Lung (tissue), 12 donors: Measurements from ENCODE around the gene CSGALNACT2. TPM values are rescaled to one million over a fixed set of nuclear protein-coding genes. Genes with fewer than 3 reads are reported as not detected.

Experiments used
- ATAC-seq: fragments of 200-7000 bp; cut with Tn5 transposase; one replicate; pipeline ENCODE4 v1.9.1; 2020; ENCODE audit warnings: moderate number of reproducible peaks; ENCODE audit not compliant: insufficient read depth, low FRiP score
- DNase-seq, 3 donors: peaks; one replicate each; pipeline ENCODE4 v3.0.0-alpha.2; 2013 to 2017
- H3K27ac ChIP-seq, 2 donors: one replicate each; pipeline ENCODE4 v1.5.1; 2013; ENCODE audit warnings: mild to moderate bottlenecking in 2 of 2, moderate library complexity in 2 of 2, control low read depth in 1 of 2, inconsistent platforms in 1 of 2, low read depth in 1 of 2, low read length in 1 of 2
- H3K27me3 ChIP-seq, 3 donors: one replicate each; pipeline ENCODE4 v1.5.1; 2013; ENCODE audit warnings: low read length in 2 of 3; ENCODE audit not compliant: control insufficient read depth in 3 of 3, insufficient read depth in 3 of 3
- H3K36me3 ChIP-seq, 4 donors: one replicate each; pipeline ENCODE4 v1.5.1; 2013; ENCODE audit warnings: low read length in 4 of 4, mild to moderate bottlenecking in 1 of 4, moderate library complexity in 1 of 4; ENCODE audit not compliant: control insufficient read depth in 4 of 4, insufficient read depth in 4 of 4
- H3K4me1 ChIP-seq, 5 donors: one replicate each; pipeline ENCODE4 v1.5.1; 2013; ENCODE audit warnings: low read length in 5 of 5, mild to moderate bottlenecking in 2 of 5, moderate library complexity in 1 of 5; ENCODE audit not compliant: control insufficient read depth in 5 of 5, insufficient read depth in 5 of 5
- H3K4me3 ChIP-seq: one replicate; pipeline ENCODE4 v1.5.1; 2013; ENCODE audit warnings: mild to moderate bottlenecking, control low read depth, moderate library complexity
- H3K9ac ChIP-seq, 2 donors: one replicate each; pipeline ENCODE4 v1.5.1; 2013; ENCODE audit warnings: low read length in 2 of 2, control low read depth in 1 of 2; ENCODE audit not compliant: insufficient read depth in 1 of 2
- H3K9me3 ChIP-seq, 4 donors: one replicate each; pipeline ENCODE4 v1.5.1; 2013; ENCODE audit warnings: low read length in 3 of 4, mild to moderate bottlenecking in 1 of 4, moderate library complexity in 1 of 4; ENCODE audit not compliant: control insufficient read depth in 4 of 4, insufficient read depth in 3 of 4
- WGBS, 2 donors: extraction: QIAGEN DNeasy Blood & Tissue Kit; methylation state at CpG; one replicate each; pipeline ENCODE4 v1.1.7; 2013; 5-methylcytosine and 5-hydroxymethylcytosine counted together
- polyA plus RNA-seq, 2 donors: library from polyadenylated mRNA; stranded (reverse); fragments of 200-250 nt; gene quantifications; one replicate each; pipeline ENCODE4 v1.2.1, GENCODE V29; 2013
- total RNA-seq, 2 donors: library from RNA; depleted of rRNA in 1 of 2; stranded (reverse); fragments of >200 nt in 1 of 2; gene quantifications; one replicate each; pipeline ENCODE4 v1.2.1, GENCODE V29; 2014 to 2021
- TF ChIP-seq, protein P1 (sequence below): IDR thresholded peaks from 2 replicates; pipeline ENCODE4 v1.5.1; 2012; ENCODE audit warnings: mild to moderate bottlenecking; ENCODE audit errors: control extremely low read depth, extremely low read depth
- donor health status: control.
- donor health status: control.
- donor health status: Bipolar disorder and iron deficiency.
- donor health status: healthy.
- donor health status: DM: yes; HTN: yes; CAD: no.

Gene CSGALNACT2
- total and polyA plus RNA-seq, 4 donors, result 9.8 to 48.4 (median 33.3) TPM

DNA sequence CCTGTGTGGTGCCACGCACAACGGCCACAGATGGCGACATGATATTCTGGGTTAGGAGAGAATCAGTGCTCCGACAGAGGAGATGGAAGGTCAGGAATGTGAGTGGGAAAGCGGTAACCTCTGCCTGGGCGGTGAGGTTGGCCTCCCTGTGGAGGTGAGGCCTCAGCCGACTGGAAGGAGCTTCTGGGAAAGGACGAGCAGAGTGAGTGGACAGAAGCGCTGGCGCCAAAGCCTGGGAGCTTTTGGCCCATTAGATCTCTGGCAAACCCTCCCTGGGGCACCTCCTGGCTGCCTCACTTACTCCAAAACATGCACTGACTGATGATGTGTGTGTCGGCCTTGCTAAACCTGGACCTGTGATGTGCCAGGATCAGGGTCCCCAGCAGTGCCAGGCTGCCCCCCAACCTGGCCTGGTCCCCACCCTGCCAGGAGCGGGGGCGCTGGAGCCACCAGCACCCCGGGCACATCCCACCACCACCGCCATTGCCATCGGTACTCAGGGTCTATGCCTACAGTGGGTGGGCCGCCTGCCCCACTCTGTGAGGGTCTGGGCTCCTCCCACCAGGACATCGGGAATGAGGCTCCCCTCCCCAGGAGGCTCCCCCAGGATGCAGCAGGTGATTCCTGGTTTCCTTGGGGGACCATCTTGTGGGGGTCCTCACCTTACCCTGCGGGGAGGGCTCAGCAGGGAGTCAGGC, 77.7 kb downstream of the CSGALNACT2 start:
- no peak overlapping the region for H3K4me3 ChIP-seq
- no peak for DNase-seq
- WGBS, 2 donors, result 82 to 92% methylated on average over 19 of the region's 19 CpGs
- no peak for ATAC-seq
- H3K9ac ChIP-seq, result no peak overlapping the region
- H3K9me3 ChIP-seq, result no peaks in the 10 kb centered on the region
- no peaks in the 10 kb centered on the region for H3K4me1 ChIP-seq
- no peaks in the 10 kb centered on the region for H3K36me3 ChIP-seq
- H3K27me3 ChIP-seq, result no peaks in the 10 kb centered on the region
- no peak overlapping the region for H3K27ac ChIP-seq
- TF ChIP-seq, protein P1, sequence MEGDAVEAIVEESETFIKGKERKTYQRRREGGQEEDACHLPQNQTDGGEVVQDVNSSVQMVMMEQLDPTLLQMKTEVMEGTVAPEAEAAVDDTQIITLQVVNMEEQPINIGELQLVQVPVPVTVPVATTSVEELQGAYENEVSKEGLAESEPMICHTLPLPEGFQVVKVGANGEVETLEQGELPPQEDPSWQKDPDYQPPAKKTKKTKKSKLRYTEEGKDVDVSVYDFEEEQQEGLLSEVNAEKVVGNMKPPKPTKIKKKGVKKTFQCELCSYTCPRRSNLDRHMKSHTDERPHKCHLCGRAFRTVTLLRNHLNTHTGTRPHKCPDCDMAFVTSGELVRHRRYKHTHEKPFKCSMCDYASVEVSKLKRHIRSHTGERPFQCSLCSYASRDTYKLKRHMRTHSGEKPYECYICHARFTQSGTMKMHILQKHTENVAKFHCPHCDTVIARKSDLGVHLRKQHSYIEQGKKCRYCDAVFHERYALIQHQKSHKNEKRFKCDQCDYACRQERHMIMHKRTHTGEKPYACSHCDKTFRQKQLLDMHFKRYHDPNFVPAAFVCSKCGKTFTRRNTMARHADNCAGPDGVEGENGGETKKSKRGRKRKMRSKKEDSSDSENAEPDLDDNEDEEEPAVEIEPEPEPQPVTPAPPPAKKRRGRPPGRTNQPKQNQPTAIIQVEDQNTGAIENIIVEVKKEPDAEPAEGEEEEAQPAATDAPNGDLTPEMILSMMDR, result no peak

GRCh38 chr10:43216931-43217562, 78.8 kb downstream of the CSGALNACT2 start:
- H3K27ac ChIP-seq, result no peak overlapping the region
- H3K9me3 ChIP-seq, result no peaks in the 10 kb centered on the region
- no peak overlapping the region for H3K4me3 ChIP-seq
- 87 to 96% methylated on average over 15 of the region's 15 CpGs for WGBS, 2 donors
- TF ChIP-seq, protein P1, result no peak
- ATAC-seq (no peak), DNase-seq (no peak)
- no peaks in the 10 kb centered on the region for H3K4me1 ChIP-seq
- H3K36me3 ChIP-seq, result no peaks in the 10 kb centered on the region
- no peaks in the 10 kb centered on the region for H3K27me3 ChIP-seq
- no peak overlapping the region for H3K9ac ChIP-seq

GRCh38 chr10:43217563-43218205, 79.4 kb downstream of the CSGALNACT2 start:
- DNase-seq, result no peak
- H3K27ac ChIP-seq, result no peak overlapping the region
- H3K4me3 ChIP-seq, result no peak overlapping the region
- TF ChIP-seq, protein P1, result no peak
- no peaks in the 10 kb centered on the region for H3K27me3 ChIP-seq
- 84 to 93% methylated on average over 10 of the region's 10 CpGs for WGBS, 2 donors
- no peaks in the 10 kb centered on the region for H3K36me3 ChIP-seq
- H3K4me1 ChIP-seq, result no peaks in the 10 kb centered on the region
- H3K9me3 ChIP-seq, result no peaks in the 10 kb centered on the region
- no peak overlapping the region for H3K9ac ChIP-seq
- ATAC-seq, result no peak
